ENCODE results near the gene MLH3.

The MLH3 gene

DNA sequence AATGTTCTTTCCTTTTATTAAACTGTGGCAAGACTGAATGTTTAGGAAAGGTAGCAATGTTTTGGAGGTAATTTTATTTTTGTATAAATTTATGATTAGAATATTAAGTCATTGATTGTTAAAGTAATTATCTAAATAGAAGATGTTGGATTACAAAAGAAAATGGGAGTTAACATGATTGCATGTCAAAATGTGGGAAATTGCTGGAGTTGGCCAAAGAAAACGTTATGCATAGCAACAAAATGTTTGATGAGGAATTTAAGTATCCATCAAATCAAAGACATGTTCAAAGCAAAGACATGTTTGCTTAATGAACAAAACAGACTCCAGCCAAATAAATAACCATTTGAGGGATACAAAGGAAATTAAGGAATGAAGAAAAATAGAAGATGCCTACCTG lies 3.2 kb upstream of the MLH3 start:
- TF ChIP-seq, protein P1, sequence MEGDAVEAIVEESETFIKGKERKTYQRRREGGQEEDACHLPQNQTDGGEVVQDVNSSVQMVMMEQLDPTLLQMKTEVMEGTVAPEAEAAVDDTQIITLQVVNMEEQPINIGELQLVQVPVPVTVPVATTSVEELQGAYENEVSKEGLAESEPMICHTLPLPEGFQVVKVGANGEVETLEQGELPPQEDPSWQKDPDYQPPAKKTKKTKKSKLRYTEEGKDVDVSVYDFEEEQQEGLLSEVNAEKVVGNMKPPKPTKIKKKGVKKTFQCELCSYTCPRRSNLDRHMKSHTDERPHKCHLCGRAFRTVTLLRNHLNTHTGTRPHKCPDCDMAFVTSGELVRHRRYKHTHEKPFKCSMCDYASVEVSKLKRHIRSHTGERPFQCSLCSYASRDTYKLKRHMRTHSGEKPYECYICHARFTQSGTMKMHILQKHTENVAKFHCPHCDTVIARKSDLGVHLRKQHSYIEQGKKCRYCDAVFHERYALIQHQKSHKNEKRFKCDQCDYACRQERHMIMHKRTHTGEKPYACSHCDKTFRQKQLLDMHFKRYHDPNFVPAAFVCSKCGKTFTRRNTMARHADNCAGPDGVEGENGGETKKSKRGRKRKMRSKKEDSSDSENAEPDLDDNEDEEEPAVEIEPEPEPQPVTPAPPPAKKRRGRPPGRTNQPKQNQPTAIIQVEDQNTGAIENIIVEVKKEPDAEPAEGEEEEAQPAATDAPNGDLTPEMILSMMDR (IDR thresholded peaks at IDR 0.05; ENCODE audit: insufficient read depth, missing control alignments), result no peak
- DNase-seq (ENCODE audit: insufficient read length, low spot score), result no peak
- no peak for FAIRE-seq

DNA sequence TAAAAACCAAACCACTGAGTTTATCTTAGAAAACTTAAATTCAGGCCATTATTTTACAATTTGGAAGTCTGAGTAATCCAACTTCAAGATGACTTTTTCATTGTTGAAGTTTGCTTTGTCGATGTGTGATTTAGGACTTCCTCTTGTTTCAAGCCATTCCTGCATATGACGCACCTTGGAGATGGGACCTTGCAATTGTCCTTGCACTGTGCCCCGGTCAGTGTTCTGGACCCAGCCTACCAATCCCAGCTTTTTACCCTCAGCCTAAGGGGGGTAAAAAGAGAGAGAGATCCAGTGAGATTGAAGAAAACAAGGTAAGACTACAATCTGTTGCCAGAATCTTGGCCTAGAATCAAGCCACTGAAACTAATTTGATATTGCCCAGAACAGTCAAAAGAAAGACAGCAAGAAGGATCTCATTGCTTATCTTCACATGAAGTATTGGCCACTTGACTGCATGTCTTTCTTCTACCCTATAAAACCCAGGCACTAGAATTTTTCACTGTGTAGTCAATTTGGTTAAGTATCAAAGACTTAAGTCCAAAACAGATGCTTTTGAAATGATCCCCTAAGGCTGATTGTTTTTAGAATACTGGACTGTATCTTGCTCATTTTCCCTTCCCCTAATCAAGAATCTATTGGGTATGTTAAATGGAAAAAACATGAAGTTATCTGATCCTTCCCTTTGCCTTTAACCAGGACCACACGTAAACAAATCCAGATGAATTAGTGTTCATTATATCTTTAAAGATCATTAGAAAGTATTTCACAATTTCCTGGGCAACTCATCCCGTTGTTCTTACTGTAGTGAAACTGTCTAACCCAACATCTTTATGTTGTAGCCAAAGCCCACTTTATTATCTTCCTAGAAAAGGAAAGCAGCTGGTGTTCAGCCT lies 2.4 kb upstream of the MLH3 start:
- TF ChIP-seq, protein P1 (IDR thresholded peaks at IDR 0.05; ENCODE audit: insufficient read depth, missing control alignments), result no peak
- FAIRE-seq (no peak), DNase-seq (ENCODE audit: insufficient read length, low spot score) (no peak)

DNA sequence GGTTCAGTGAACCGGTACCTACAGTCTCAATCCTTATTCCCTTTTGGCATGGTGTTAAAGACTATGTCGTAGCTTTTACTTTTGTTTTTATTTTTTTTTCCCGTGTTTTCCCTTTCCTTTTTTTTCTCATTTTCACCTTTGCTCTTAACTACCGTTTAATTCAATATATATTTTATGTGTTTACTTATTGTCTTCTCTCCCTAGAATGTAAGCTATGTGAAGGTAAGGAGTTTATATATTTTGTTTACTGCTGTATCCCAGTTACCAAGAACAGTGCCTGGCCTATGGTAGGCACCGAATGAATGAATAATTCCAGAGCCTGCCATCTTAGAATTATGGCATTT lies 261 bp upstream of the MLH3 start:
- DNase-seq (ENCODE audit: insufficient read length, low spot score), result no peak
- TF ChIP-seq, protein P1 (IDR thresholded peaks at IDR 0.05; ENCODE audit: insufficient read depth, missing control alignments), result no peak
- FAIRE-seq, result no peak

DNA sequence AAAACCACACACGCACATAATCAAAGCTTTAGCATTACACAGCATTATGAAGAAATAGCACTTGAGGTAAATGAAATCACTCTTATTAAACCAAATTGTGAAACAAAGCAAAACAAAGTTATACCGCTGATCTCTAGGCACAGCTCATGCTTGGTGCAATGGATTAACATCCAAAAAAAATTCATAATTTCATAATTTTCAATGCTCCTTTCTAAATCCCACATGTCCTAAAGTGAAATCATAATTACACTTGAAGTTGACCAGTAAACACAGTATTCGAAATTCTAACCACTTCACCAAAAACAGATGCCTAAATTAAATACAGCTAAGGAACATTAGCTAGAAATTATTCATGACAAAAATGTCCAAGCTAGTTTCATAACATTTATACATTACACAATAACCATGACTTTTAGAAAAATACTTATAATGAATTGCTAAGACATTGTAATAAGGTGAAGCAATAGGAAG lies 1.5 kb downstream of the MLH3 start:
- TF ChIP-seq, protein P1 (IDR thresholded peaks at IDR 0.05; ENCODE audit: insufficient read depth, missing control alignments), result no peak
- FAIRE-seq (no peak), DNase-seq (ENCODE audit: insufficient read length, low spot score) (no peak)

DNA sequence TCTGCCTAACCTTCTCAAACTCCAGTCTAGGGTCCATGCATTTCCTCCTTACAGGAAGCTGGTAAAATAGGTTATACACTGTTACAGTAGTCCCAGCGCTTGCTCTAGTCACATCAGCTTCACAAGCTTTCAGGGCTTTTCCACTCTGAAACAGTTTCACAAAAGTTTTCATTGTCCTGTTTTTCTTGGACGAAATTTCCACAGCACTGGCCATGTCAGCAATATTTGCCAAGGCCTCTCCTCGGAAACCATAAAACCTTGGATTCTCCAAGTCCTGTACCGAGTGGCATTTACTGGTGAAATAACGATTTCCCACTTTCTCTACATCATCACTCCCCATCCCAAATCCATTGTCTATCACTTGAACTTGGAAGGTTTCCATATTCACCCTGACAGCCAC lies 2.1 kb downstream of the MLH3 start:
- FAIRE-seq (no peak), DNase-seq (ENCODE audit: insufficient read length, low spot score) (no peak)
- TF ChIP-seq, protein P1 (IDR thresholded peaks at IDR 0.05; ENCODE audit: insufficient read depth, missing control alignments), result no peak

DNA sequence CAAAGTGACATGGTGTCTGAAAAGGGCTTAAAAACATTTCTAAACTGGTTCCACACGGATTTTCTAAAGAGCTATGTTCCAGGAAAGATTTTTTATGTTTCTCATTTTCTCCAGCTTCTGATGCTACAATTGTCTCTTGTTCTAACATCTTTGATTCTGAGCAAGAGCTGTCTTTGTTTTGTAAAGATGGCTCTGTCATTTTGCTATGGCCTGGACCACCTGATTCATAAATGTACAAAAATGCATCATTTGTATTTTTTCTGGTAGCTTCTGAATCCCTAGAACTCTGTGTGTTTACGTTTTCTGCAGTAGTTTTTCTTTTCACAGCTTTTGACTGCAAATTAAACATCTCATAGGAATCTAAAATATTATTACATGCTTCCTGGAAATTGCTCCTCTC lies 3.2 kb downstream of the MLH3 start:
- TF ChIP-seq, protein P1 (IDR thresholded peaks at IDR 0.05; ENCODE audit: insufficient read depth, missing control alignments), result no peak
- no peak for DNase-seq (ENCODE audit: insufficient read length, low spot score)
- FAIRE-seq, result no peak

DNA sequence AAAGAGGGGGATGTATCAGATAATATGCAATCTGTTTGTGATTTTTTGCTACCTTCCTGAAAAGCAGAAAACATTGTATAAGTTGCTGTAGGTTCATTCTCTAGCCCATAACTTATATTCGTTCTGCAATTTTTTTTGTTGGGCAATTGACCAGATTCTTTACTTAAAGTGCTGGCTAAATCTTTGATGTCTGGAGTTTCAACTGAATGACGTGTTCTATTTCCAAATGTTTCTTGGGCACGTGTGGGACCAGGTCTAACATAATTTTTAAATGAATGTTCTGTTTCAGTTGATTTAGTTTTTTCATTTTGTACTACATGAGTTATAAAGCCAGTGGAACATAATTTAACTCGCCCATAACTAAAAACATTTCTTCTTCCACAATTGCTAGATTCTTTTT lies 3.8 kb downstream of the MLH3 start:
- no peak for FAIRE-seq
- TF ChIP-seq, protein P1 (IDR thresholded peaks at IDR 0.05; ENCODE audit: insufficient read depth, missing control alignments), result no peak
- no peak for DNase-seq (ENCODE audit: insufficient read length, low spot score)
